T-helper 2 cell treated with Interferon-gamma antibody and Interleukin-4, amounts not matched to agents 5 μg/mL and 100 μg/mL, for 36 hours (primary cell): ENCODE measurements around the gene CRTC3.

Experiments used
- DNase-seq: peaks from one replicate; pipeline ENCODE4 v3.0.0; 2021; ENCODE audit warnings: low spot score
- H3K27ac Mint-ChIP-seq: one replicate; pipeline ENCODE4 v1.8.0; 2021; ENCODE audit warnings: mild to moderate bottlenecking, mixed read lengths
- H3K27me3 Mint-ChIP-seq: one replicate; pipeline ENCODE4 v1.8.0; 2021; ENCODE audit warnings: low read depth, mixed read lengths
- H3K36me3 Mint-ChIP-seq: one replicate; pipeline ENCODE4 v1.8.0; 2021; ENCODE audit warnings: low read depth, mixed read lengths
- H3K4me1 Mint-ChIP-seq: one replicate; pipeline ENCODE4 v1.8.0; 2021; ENCODE audit warnings: low read depth, mixed read lengths
- H3K4me3 Mint-ChIP-seq: one replicate; pipeline ENCODE4 v1.8.0; 2022; ENCODE audit warnings: mild to moderate bottlenecking, moderate library complexity, mixed read lengths
- H3K9me3 Mint-ChIP-seq: one replicate; pipeline ENCODE4 v1.8.0; 2021; ENCODE audit warnings: mixed read lengths

The CRTC3 gene

DNA sequence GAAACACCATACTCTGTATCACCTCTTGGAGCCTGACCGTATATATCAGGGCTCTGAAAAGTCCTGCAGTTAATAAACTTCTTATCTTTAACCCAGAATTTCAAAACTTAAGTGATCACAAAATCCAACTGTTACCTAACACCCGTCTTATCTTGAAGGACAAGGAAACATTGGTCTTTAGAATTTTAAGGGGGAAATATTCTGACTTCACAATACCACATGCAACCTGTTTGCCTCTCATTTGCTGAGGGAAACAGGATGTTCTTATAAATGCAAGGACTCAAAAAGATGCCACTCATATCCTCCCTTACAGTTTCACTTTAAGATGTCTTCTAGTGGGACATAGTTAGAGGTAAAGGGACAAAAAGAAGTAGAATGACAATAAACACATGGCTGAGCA lies 67.9 kb downstream of the CRTC3 start:
- Mint-ChIP-seq H3K4me3 (peak overlapping the region; percentile 78), H3K27ac (peak overlapping the region; percentile 96), H3K36me3 (peaks cover 75% of the 10 kb centered on the region), H3K4me1 (peaks cover 81% of the 10 kb centered on the region), H3K9me3 (no peaks in the 10 kb centered on the region), H3K27me3 (no peaks in the 10 kb centered on the region)
- DNase-seq = no peak

DNA sequence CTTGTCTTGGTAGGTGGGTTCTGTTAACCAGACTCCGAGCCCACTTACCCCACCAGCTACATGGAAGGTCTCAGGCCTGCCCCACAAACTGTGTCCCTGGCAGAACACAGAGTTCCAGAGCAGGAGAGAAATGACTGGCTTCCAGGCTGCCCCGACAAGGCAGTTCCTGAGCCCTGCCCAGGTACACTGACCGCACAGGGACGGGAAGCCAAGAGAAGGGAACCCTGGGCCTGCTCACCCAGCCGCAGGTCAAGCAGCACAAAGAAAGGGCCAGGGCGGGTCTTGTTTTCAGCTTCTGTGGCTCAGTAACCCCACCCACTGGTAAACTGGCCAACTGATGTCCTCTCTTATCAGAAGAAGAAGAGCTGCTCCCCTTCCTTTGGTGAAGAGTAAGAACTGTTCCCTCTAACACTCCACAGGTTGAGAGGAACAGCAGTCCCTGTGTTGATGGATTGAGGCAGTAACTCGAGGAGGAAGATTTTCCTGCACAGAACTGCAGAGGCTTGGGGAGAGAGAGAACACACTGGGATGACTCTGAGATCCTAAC lies 68.4 kb downstream of the CRTC3 start:
- Mint-ChIP-seq H3K9me3 (no peaks in the 10 kb centered on the region), H3K27ac (peak overlapping the region; percentile 96), H3K4me3 (peak overlapping the region; percentile 78), H3K4me1 (peaks cover 81% of the 10 kb centered on the region), H3K36me3 (peaks cover 74% of the 10 kb centered on the region), H3K27me3 (no peaks in the 10 kb centered on the region)
- DNase-seq = no peak

DNA sequence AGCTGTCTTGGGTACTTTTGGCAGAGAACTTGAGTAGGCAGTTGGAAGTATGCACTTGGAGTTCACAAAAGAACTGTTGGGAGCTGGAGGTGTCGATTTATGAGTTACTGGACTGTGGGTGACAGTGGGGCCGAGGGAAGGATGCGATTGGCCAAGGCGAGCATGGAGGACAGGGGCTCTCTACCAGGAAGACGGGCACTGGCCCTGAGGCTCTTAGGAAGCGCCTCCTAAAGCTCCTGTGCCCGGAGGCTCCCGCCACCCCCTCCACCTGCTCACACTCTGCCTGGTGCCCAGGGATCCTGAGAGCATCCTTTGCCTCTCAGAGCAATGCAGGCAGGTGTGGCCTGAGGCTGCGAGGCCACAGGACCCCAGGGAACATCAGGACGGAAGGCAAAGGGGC lies 69.0 kb downstream of the CRTC3 start:
- H3K4me3 Mint-ChIP-seq = peak overlapping the region; percentile 78
- no peak for DNase-seq
- no peaks in the 10 kb centered on the region for H3K27me3 Mint-ChIP-seq
- H3K27ac Mint-ChIP-seq = peak overlapping the region; percentile 96
- no peaks in the 10 kb centered on the region for H3K9me3 Mint-ChIP-seq
- H3K4me1 Mint-ChIP-seq = peaks cover 79% of the 10 kb centered on the region
- H3K36me3 Mint-ChIP-seq = peaks cover 72% of the 10 kb centered on the region

GRCh38 chr15:90599116-90599515 lies 69.4 kb downstream of the CRTC3 start:
- peak overlapping the region; percentile 78 for H3K4me3 Mint-ChIP-seq

DNA sequence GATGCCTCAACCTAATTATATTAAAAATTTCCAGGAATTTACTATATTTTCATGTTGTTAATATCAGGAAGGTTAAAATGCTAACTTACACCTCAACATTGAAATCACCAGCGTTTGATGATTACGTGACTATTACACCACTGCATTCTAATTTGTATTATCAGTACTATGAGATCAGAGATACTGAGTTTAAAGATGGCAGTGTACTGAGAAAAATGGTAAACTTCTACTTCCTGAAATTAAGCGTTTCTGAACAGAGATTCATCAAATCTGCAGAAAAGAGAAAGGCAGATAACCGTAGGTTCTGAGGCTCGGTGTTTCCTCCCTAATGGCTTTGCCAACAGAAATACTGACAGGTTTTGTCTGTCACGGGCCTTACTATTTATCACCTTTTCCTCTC lies 69.9 kb downstream of the CRTC3 start:
- peak overlapping the region; percentile 78 for H3K4me3 Mint-ChIP-seq
- peaks cover 73% of the 10 kb centered on the region for H3K36me3 Mint-ChIP-seq

More at GRCh38 chr15:90599116-90599515, 69.4 kb downstream of the CRTC3 start:
- Mint-ChIP-seq H3K36me3 (peaks cover 72% of the 10 kb centered on the region), H3K27me3 (no peaks in the 10 kb centered on the region), H3K9me3 (no peaks in the 10 kb centered on the region), H3K4me1 (peaks cover 79% of the 10 kb centered on the region), H3K27ac (peak overlapping the region; percentile 96)
- DNase-seq = no peak

DNA sequence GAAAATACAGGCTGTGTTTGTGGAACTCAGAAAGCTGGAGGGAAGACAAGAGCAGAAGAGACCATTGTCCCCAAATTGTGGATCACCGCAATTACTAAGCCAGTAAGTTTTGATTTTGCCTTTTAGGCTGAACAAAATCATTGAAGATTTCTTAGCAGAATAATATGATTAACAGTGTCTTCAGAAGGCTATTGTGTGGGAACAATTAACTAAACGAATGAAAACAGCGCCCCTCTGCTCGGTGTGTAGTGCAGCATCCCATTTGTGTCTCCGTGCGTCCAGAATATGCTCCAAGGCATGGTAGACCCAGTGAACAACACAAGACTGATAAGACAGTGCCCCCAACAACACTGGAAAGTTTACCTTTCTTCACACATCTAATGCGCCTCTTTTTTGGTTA lies 71.2 kb downstream of the CRTC3 start:
- no peaks in the 10 kb centered on the region for H3K9me3 Mint-ChIP-seq
- peak overlapping the region; percentile 96 for H3K27ac Mint-ChIP-seq
- no peaks in the 10 kb centered on the region for H3K27me3 Mint-ChIP-seq
- peaks cover 66% of the 10 kb centered on the region for H3K36me3 Mint-ChIP-seq
- peak overlapping the region; percentile 78 for H3K4me3 Mint-ChIP-seq
- H3K4me1 Mint-ChIP-seq = peaks cover 65% of the 10 kb centered on the region
- DNase-seq = no peak

More for the DNA sequence above, 69.9 kb downstream of the CRTC3 start:
- Mint-ChIP-seq H3K4me1 (peaks cover 75% of the 10 kb centered on the region), H3K9me3 (no peaks in the 10 kb centered on the region), H3K27ac (peak overlapping the region; percentile 96), H3K27me3 (no peaks in the 10 kb centered on the region)
- DNase-seq = no peak

DNA sequence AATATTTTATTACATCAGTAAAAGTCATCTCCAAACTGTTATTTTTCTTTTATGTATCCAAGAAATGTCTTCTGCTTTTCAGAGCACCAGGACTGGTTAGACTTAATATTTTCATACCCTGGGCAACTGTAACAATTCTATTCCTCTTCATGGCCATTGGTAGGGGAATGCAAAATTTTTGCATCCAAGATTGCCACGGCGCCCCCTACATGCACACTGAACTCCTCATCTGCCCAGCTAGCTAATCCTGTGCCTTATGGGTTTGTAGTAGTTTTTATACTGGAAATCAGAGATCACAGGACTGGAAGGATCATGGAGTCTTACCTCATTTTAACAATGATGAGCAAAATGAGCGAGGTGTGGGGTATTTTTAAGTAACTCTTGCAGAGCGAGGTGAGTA lies 74.2 kb downstream of the CRTC3 start:
- Mint-ChIP-seq H3K27ac (peak overlapping the region; percentile 36), H3K36me3 (peaks cover 54% of the 10 kb centered on the region), H3K27me3 (no peaks in the 10 kb centered on the region), H3K9me3 (no peaks in the 10 kb centered on the region), H3K4me1 (peaks cover 47% of the 10 kb centered on the region), H3K4me3 (no peak overlapping the region)
- DNase-seq = no peak

- Mint-ChIP-seq H3K27ac (no peak overlapping the region), H3K9me3 (no peaks in the 10 kb centered on the region), H3K4me1 (peaks cover 27% of the 10 kb centered on the region), H3K27me3 (no peaks in the 10 kb centered on the region), H3K4me3 (no peak overlapping the region), H3K36me3 (peaks cover 55% of the 10 kb centered on the region)
- DNase-seq = no peak
Measured at GRCh38 chr15:90606641-90607040, 76.9 kb downstream of the CRTC3 start.

GRCh38 chr15:90607361-90607760 lies 77.6 kb downstream of the CRTC3 start:
- Mint-ChIP-seq H3K36me3 (peaks cover 52% of the 10 kb centered on the region), H3K27ac (peak overlapping the region; percentile 32), H3K27me3 (no peaks in the 10 kb centered on the region), H3K4me1 (peaks cover 26% of the 10 kb centered on the region), H3K9me3 (no peaks in the 10 kb centered on the region), H3K4me3 (no peak overlapping the region)
- no peak for DNase-seq

- H3K4me3 Mint-ChIP-seq = no peak overlapping the region
- H3K36me3 Mint-ChIP-seq = peaks cover 48% of the 10 kb centered on the region
- no peaks in the 10 kb centered on the region for H3K9me3 Mint-ChIP-seq
- no peaks in the 10 kb centered on the region for H3K27me3 Mint-ChIP-seq
- H3K4me1 Mint-ChIP-seq = peaks cover 26% of the 10 kb centered on the region
- DNase-seq = no peak
- peak overlapping the region; percentile 33 for H3K27ac Mint-ChIP-seq
Measured at GRCh38 chr15:90609242-90610180, 79.8 kb downstream of the CRTC3 start.

DNA sequence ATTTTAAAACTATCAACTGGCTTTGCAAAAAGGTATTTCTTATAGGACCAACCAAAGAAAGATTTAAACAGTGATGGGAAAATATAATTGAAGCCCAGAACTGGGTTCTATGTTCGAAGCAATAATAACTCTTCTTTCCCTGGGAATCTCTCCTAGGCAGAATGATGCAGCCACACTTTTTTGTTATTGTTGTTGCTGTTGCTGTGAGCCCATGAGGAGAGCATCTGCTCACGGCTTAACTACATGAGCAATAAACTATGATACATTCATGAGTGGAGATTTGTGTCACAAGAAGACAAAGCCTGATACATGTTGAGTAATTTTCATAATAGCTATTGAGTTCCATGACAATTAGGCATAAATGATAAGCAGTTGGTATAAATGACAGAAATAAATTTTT lies 80.5 kb downstream of the CRTC3 start:
- Mint-ChIP-seq H3K9me3 (no peaks in the 10 kb centered on the region), H3K36me3 (peaks cover 50% of the 10 kb centered on the region), H3K4me1 (peaks cover 30% of the 10 kb centered on the region), H3K27me3 (no peaks in the 10 kb centered on the region), H3K27ac (no peak overlapping the region), H3K4me3 (no peak overlapping the region)
- no peak for DNase-seq

GRCh38 chr15:90611157-90611556 lies 81.4 kb downstream of the CRTC3 start:
- Mint-ChIP-seq H3K9me3 (no peaks in the 10 kb centered on the region), H3K36me3 (peaks cover 50% of the 10 kb centered on the region), H3K4me1 (peaks cover 30% of the 10 kb centered on the region), H3K27me3 (no peaks in the 10 kb centered on the region), H3K27ac (no peak overlapping the region), H3K4me3 (no peak overlapping the region)
- no peak for DNase-seq

DNA sequence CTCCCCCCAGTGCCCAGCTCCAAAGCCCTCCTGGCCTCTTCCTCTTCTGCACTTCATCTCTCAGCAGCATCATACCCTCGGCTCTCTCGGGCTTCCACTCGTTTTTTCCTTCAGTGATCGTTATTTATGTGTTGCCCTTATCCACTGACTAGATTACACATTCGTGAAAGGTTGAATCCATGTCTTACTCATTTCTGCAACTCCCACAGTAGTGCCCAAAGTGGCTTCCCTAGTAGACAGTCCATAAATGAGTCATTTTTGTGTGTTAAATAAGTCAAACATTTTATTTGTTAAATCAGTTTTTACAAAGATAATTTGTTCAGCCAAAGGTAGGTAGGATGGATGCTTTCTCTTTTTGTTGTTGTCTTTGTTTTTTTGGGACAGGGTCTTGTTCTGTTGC lies 87.4 kb downstream of the CRTC3 start:
- Mint-ChIP-seq H3K36me3 (peaks cover 62% of the 10 kb centered on the region), H3K27ac (peak overlapping the region; percentile 13), H3K9me3 (no peaks in the 10 kb centered on the region), H3K4me1 (peaks cover 43% of the 10 kb centered on the region), H3K27me3 (no peaks in the 10 kb centered on the region), H3K4me3 (no peak overlapping the region)
- peak; percentile 49 for DNase-seq

DNA sequence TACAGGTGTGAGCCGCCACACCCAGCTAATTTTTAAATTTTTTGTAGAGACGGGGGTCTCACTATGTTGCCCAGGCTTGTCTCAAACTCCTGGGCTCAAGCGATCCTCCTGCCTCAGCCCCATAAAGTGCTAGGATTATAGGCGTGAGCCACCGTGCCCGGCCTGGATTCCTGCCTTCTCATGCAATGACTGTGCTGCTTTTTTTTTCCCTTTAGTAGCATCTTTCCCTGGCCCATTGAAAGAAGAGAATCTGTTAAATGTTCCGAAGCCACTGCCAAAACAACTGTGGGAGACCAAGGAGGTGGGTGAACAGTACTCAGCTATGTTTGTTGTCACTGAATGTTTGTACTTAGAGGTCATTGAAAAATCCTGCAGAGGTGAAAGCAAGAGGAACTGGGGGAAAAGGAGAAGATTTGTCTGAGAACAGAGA lies 88.0 kb downstream of the CRTC3 start:
- Mint-ChIP-seq H3K4me1 (peaks cover 43% of the 10 kb centered on the region), H3K9me3 (no peaks in the 10 kb centered on the region), H3K4me3 (no peak overlapping the region), H3K27me3 (no peaks in the 10 kb centered on the region), H3K27ac (peak overlapping the region; percentile 32), H3K36me3 (peaks cover 59% of the 10 kb centered on the region)
- no peak for DNase-seq
